DND-41 (cell line): ENCODE measurements around the gene PM20D1.

Source experiments
- EZH2 ChIP-seq: IDR thresholded peaks from 3 replicates; pipeline ENCODE4 v1.6.1; 2012; ENCODE audit warnings: borderline replicate concordance, low read depth, mild to moderate bottlenecking, moderate library complexity, low read length, inconsistent platforms; ENCODE audit not compliant: severe bottlenecking
- TF ChIP-seq, protein P1 (sequence below): IDR thresholded peaks from 2 replicates; pipeline ENCODE4 v1.5.1; 2012; ENCODE audit warnings: borderline replicate concordance, low read length, moderate library complexity, mild to moderate bottlenecking; ENCODE audit not compliant: poor library complexity, severe bottlenecking; ENCODE audit errors: extremely low read depth

DNA sequence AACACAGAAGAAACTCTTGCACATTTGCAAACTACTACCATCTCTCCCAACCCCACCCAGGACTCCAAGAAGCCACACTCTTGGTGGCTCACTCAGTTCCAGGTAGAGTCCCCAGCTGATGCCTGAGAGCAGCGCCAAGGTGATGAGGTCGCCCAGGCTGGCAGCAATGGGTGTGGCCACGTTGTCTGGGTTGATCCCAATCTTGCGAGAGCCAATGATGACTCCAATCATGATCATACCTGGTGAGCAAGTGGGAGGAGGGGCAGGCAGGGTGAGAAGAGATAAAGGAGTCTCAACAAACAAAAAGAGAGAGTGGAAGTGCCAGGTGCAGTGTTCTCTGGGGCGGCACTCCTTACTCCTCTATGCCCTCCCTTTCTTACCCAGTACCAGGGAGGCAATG is 51.4 kb downstream of the PM20D1 start:
- TF ChIP-seq, protein P1, sequence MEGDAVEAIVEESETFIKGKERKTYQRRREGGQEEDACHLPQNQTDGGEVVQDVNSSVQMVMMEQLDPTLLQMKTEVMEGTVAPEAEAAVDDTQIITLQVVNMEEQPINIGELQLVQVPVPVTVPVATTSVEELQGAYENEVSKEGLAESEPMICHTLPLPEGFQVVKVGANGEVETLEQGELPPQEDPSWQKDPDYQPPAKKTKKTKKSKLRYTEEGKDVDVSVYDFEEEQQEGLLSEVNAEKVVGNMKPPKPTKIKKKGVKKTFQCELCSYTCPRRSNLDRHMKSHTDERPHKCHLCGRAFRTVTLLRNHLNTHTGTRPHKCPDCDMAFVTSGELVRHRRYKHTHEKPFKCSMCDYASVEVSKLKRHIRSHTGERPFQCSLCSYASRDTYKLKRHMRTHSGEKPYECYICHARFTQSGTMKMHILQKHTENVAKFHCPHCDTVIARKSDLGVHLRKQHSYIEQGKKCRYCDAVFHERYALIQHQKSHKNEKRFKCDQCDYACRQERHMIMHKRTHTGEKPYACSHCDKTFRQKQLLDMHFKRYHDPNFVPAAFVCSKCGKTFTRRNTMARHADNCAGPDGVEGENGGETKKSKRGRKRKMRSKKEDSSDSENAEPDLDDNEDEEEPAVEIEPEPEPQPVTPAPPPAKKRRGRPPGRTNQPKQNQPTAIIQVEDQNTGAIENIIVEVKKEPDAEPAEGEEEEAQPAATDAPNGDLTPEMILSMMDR: no peak
- no peak for TF ChIP-seq EZH2
